ENCODE results near the gene PCBP2. TPM values are rescaled to one million over a fixed set of nuclear protein-coding genes. Genes with fewer than 3 reads are reported as not detected.

The PCBP2 gene
- total and polyA plus RNA-seq, 2 donors (not counting 1 experiment from before 2014, with no cell fraction given) = 271 to 315 TPM

DNA sequence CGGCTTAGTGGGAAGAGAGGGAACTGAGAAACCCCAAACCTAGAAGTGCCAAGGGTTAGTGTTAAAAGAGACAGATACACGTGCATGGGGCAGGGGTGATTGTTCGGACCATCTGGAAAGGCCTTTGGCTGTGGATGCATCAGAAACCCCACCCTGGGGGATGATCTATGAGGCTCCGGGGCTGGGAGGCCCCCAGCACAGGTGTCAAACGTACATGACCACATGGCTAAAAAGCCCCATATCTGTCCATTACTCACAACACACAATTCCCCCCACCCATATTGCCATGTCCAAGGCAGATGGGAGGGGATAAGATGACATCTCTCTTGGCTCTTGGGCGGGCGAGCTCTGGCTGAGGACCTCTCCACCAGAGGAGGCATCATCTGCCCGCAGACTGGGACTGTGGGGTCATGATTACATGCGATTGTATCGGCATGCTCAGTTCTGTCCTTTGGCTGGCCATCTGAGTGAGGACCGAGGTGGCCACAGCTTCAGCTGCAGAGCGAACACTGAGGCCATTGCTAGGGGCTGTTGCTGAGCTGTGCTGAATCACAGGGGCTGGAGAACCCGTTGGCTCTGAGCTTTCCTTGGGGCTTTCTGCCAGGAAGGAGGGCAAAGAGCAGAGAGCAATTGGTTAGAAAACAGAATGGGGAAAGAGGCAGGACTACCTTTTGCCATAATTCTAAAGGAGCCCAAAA is 65.0 kb downstream of the PCBP2 start:
- Histone ChIP-seq H3K27ac (ENCODE audit: insufficient read depth, low read length) (no peak overlapping the region), H3K79me2 (ENCODE audit: control insufficient read depth, insufficient read depth, low read length) (no peaks in the 10 kb centered on the region), H3K4me1 (ENCODE audit: control insufficient read depth, extremely low read depth, insufficient read depth, low read length) (no peaks in the 10 kb centered on the region), H3K9ac (ENCODE audit: insufficient read depth, low read length) (no peak overlapping the region), H3K36me3 (ENCODE audit: control insufficient read depth, insufficient read depth, low read length) (peaks cover 18% of the 10 kb centered on the region), H3K9me3 (ENCODE audit: control insufficient read depth, insufficient read depth, low read depth, low read length) (no peaks in the 10 kb centered on the region), H3K4me2 (ENCODE audit: extremely low read depth, insufficient read depth, low read length) (no peak overlapping the region), H3K4me3 (replicated peaks in 1 of 4; ENCODE audit: control extremely low read depth in 1 of 4, insufficient read depth in 1 of 4, low read depth in 3 of 4, low read length in 4 of 4) (no peak overlapping the region), H2AFZ (ENCODE audit: low read length) (no peak overlapping the region), H4K20me1 (ENCODE audit: control insufficient read depth, extremely low read depth, insufficient read depth, low read length) (no peaks in the 10 kb centered on the region), H3K27me3 (ENCODE audit: control insufficient read depth, insufficient read depth, low read length) (no peaks in the 10 kb centered on the region)
- no peak for DNase-seq (ENCODE audit: low read depth in 2 of 2)
- TF ChIP-seq, protein P1, sequence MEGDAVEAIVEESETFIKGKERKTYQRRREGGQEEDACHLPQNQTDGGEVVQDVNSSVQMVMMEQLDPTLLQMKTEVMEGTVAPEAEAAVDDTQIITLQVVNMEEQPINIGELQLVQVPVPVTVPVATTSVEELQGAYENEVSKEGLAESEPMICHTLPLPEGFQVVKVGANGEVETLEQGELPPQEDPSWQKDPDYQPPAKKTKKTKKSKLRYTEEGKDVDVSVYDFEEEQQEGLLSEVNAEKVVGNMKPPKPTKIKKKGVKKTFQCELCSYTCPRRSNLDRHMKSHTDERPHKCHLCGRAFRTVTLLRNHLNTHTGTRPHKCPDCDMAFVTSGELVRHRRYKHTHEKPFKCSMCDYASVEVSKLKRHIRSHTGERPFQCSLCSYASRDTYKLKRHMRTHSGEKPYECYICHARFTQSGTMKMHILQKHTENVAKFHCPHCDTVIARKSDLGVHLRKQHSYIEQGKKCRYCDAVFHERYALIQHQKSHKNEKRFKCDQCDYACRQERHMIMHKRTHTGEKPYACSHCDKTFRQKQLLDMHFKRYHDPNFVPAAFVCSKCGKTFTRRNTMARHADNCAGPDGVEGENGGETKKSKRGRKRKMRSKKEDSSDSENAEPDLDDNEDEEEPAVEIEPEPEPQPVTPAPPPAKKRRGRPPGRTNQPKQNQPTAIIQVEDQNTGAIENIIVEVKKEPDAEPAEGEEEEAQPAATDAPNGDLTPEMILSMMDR (conservative IDR thresholded peaks at IDR 0.05 in 1 of 2, IDR thresholded peaks at IDR 0.05 in 1 of 2; ENCODE audit: low read depth in 1 of 2, low read length in 2 of 2) = no peak
- TF ChIP-seq EZH2 (IDR thresholded peaks at IDR 0.05; ENCODE audit: low read length, missing control alignments) = no peak

DNA sequence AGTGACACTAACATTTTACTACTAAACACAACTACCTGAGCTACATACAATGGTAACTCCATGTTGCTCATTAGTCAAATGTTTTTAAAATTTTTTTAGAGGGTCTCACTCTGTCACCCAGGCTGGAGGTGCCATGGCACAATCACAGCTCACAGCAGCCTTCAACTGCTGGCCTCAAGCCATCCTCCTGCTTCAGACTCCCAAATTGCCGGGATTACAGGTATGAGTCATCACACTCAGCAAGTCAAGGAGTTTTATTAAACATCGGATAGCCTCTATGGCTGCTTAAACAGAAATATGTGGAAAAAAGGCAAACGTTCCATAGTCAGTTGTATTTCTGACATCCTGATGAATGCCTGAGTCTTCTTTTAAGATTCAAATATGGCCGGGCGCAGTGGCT is 66.5 kb downstream of the PCBP2 start:
- no peaks in the 10 kb centered on the region for H3K27me3 ChIP-seq (ENCODE audit: control insufficient read depth, insufficient read depth, low read length)
- peaks cover 17% of the 10 kb centered on the region for H3K36me3 ChIP-seq (ENCODE audit: control insufficient read depth, insufficient read depth, low read length)
- no peak overlapping the region for H2AFZ ChIP-seq (ENCODE audit: low read length)
- no peaks in the 10 kb centered on the region for H4K20me1 ChIP-seq (ENCODE audit: control insufficient read depth, extremely low read depth, insufficient read depth, low read length)
- H3K9me3 ChIP-seq (ENCODE audit: control insufficient read depth, insufficient read depth, low read depth, low read length) = no peaks in the 10 kb centered on the region
- no peak overlapping the region for H3K4me3 ChIP-seq (replicated peaks in 1 of 4; ENCODE audit: control extremely low read depth in 1 of 4, insufficient read depth in 1 of 4, low read depth in 3 of 4, low read length in 4 of 4)
- DNase-seq (ENCODE audit: low read depth in 2 of 2) = peak; percentile 36 to 40
- no peaks in the 10 kb centered on the region for H3K4me1 ChIP-seq (ENCODE audit: control insufficient read depth, extremely low read depth, insufficient read depth, low read length)
- no peak overlapping the region for H3K27ac ChIP-seq (ENCODE audit: insufficient read depth, low read length)
- no peak for TF ChIP-seq EZH2 (IDR thresholded peaks at IDR 0.05; ENCODE audit: low read length, missing control alignments)
- TF ChIP-seq, protein P1 (conservative IDR thresholded peaks at IDR 0.05 in 1 of 2, IDR thresholded peaks at IDR 0.05 in 1 of 2; ENCODE audit: low read depth in 1 of 2, low read length in 2 of 2) = no peak
- H3K79me2 ChIP-seq (ENCODE audit: control insufficient read depth, insufficient read depth, low read length) = no peaks in the 10 kb centered on the region
- H3K9ac ChIP-seq (ENCODE audit: insufficient read depth, low read length) = no peak overlapping the region
- H3K4me2 ChIP-seq (ENCODE audit: extremely low read depth, insufficient read depth, low read length) = no peak overlapping the region

DNA sequence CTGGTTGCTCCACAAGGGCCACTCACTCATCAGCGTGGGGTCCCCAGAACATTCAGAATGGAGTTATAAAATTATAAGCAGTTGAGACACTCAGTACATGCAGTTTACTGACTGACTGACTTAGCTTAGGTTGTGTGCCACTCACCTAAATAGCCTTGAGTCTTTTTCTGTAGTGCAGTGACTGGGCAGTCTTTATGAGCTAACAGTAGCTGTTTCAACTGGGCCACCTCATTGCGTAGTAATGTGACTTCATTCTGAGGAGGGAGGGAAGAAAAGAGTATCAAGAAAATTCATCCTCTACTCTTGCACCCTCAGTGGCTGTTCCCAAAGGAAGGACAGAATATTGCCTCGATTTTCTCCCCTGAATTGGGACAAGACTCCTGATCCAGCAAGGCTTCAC is 71.2 kb downstream of the PCBP2 start:
- H3K9me3 ChIP-seq (ENCODE audit: control insufficient read depth, insufficient read depth, low read depth, low read length) = no peaks in the 10 kb centered on the region
- no peak overlapping the region for H3K9ac ChIP-seq (ENCODE audit: insufficient read depth, low read length)
- DNase-seq (ENCODE audit: low read depth in 2 of 2) = no peak
- peaks cover 7% of the 10 kb centered on the region for H3K36me3 ChIP-seq (ENCODE audit: control insufficient read depth, insufficient read depth, low read length)
- H3K4me2 ChIP-seq (ENCODE audit: extremely low read depth, insufficient read depth, low read length) = no peak overlapping the region
- no peak overlapping the region for H3K4me3 ChIP-seq (replicated peaks in 1 of 4; ENCODE audit: control extremely low read depth in 1 of 4, insufficient read depth in 1 of 4, low read depth in 3 of 4, low read length in 4 of 4)
- no peaks in the 10 kb centered on the region for H3K79me2 ChIP-seq (ENCODE audit: control insufficient read depth, insufficient read depth, low read length)
- H3K4me1 ChIP-seq (ENCODE audit: control insufficient read depth, extremely low read depth, insufficient read depth, low read length) = no peaks in the 10 kb centered on the region
- H2AFZ ChIP-seq (ENCODE audit: low read length) = no peak overlapping the region
- H3K27ac ChIP-seq (ENCODE audit: insufficient read depth, low read length) = no peak overlapping the region
- no peaks in the 10 kb centered on the region for H3K27me3 ChIP-seq (ENCODE audit: control insufficient read depth, insufficient read depth, low read length)
- H4K20me1 ChIP-seq (ENCODE audit: control insufficient read depth, extremely low read depth, insufficient read depth, low read length) = no peaks in the 10 kb centered on the region
- no peak for TF ChIP-seq EZH2 (IDR thresholded peaks at IDR 0.05; ENCODE audit: low read length, missing control alignments)
- TF ChIP-seq, protein P1 (conservative IDR thresholded peaks at IDR 0.05 in 1 of 2, IDR thresholded peaks at IDR 0.05 in 1 of 2; ENCODE audit: low read depth in 1 of 2, low read length in 2 of 2) = no peak
